ENCODE data around the gene ACER3.
"Not testable (repeated sequence)": the region's sequence is repeated elsewhere in the genome, so short reads cannot be mapped to it uniquely, and the experiment has no call there.

Gene ACER3

DNA sequence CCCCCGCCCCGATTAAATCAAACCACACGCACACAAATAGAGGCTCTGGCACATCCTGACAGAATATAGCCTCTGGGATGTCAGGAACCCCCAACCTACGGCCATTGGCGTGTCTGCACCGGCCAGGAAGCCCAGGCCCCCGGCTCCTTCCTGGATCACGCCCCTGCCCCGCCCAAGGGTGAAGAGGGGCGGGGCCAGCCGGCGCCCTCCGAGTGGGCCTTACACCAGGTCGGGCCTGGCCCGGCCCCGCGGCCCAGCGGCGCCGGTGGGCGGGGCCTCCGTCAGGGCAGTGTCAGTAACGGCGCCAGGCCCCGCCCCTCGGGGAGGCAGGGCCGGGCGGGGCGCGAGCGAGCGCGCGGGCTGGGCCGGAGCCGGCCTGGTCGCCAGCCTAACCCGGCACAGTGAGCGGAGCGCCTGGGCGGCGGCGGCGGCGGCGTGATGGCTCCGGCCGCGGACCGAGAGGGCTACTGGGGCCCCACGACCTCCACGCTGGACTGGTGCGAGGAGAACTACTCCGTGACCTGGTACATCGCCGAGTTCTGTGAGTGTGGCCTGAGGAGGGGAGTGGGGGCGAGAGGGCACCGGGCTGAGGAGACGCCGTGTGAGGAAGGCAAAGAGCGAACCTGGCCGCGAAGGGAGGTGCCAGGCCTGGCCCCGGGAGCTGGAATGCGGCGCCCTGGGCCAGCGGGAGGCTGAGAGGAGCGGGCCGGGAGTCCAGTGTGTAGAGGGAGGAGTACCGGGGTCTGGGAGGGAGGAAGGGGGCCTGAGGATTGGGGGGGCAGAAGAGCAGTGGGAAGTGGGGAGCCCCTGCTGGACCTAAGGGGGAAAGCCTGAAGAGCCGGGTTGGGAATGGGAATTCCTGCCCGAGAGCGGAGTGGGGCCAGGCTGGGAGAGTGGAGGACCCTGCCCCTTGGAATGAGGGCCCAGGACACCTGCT, at the start of gene ACER3:
Gene ACER3 (plus strand): TSS at position 380 of the 937 bp plus-strand sequence. CDS start 59 bp downstream, at position 439.
- DNase-seq, result peak; percentile 94

- DNase-seq, result no peak
Observed at GRCh38 chr11:76811259-76811658, 49.5 kb upstream of the ACER3 start.

- no peak for DNase-seq
Observed at GRCh38 chr11:76814414-76814813, 46.3 kb upstream of the ACER3 start.

DNA sequence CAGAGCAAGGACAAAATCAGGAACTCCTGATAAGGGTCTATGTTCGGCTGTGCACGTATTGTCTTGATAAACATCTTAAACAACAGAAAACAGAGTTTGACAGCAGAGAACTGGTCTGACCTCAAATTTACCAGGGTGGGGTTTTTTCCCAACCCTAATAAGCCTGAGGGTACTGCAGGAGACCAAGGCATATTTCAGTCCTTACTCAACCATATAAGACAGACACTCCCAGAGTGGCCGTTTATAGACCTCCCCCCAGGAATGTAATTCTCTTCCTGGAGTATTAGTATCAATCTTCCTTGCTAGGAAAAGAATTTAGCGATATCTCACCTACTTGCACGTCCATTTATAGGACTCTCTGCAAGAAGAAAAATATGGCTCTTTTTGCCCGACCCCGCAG, 45.0 kb upstream of the ACER3 start:
- not testable (repeated sequence) for DNase-seq

GRCh38 chr11:76820184-76820566, 40.5 kb upstream of the ACER3 start:
- no peak for DNase-seq

DNA sequence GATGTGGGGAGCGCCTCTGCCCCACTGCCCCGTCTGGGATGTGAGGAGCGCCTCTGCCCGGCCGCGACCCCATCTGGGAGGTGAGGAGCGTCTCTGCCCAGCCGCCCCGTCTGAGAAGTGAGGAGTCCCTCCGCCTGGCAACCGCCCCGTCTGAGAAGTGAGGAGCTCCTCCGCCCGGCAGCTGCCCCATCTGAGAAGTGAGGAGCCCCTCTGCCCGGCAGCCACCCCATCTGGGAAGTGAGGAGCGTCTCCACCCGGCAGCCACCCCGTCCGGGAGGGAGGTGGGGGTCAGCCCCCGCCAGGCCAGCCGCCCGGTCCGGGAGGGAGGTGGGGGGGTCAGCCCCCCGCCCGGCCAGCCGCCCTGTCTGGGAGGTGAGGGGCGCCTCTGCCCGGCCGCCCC, 39.3 kb upstream of the ACER3 start:
- DNase-seq, result not testable (repeated sequence)

DNA sequence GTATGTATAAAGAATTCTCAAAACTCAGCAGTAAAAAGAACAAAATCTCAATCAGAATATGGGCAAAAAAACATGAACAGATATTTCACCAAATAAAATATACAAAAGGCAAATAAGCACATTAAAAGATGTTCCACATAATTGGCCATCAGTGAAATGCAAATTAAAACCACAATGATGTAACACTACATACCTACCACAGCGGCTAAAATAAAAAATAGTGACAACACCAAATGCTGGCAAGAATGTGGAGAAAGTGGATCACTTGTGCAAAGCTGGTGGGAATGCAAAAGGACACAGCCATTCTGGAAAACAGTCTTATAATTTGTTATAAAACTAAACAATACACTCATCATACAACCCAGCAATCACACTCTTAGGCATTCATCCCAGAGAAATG, 38.3 kb upstream of the ACER3 start:
- DNase-seq, result no peak

GRCh38 chr11:76823481-76824028, 37.2 kb upstream of the ACER3 start:
- DNase-seq, result no peak

DNA sequence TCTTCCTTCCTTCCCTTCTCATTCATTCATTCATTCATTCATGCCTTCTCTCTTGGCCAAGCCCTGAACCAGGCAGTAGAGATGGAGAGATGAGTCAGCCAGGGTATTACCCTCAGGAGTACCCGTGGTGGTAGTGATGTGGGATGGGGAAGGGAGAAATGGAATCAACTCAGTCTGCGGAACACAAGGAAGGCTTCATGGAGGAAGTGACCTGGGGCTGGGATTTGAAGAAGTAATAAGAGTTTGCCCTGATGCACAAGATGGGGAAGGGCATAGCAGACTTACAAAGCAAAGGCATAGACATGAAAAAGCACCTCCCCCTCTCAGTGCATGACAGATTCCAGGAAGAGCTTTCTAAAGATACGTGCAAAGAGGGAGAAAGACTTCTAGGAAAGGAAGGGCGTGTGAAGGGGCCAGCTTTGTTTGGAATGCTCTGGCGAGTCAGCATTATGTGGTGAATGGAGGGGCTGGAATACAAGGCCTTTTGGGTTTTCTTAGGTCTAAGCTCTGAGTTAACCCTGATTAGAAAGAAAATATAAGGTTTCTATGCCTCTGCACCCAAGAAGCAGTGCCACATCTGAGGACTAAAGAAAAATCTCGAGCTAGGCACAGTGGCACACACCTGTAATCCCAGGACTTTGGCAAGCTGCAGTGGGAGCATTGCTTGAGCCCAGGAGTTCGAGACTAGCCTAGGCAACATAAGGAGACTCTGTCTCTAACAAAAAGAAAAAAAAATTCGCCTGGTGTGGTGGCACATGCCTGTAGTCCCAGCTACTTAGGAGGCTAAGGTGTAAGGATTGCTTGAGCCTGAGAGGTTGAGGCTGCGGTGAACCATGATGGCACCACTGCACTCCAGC, 36.4 kb upstream of the ACER3 start:
- DNase-seq, result no peak

DNA sequence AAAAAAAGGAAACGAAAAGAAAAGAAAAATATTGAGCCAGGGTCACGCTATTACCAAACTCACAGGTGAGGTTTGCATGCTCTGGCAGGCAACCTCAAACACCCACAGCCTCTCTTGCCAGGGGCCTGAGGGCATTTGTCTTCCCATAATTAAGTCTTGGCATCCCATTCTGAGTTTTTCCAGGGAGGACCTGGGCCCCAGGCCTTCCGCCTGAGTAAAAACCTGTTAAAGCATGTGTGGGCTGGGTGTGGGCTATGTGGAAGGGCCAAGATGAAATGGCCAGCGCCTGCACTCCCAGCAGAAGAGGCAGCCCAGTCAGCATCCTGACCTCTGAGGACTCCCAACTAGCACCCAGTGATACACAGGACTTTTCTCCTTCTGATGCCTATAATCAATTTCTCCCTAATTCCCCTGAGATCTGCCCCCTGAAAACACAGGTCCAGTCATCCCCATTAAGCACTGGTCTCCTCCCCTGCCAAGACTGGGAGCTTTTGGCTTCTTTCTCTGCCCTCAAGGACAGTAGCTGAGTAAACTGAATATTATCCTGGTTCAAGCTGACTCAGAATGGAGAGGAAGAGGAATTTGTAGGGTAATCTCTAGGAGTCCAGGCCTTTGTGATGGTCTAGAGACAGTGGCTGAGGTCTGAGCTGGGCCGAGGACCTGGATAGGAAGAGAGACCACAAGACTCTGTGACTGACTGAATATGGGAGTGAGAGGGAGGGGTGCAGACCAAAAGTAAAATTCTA, 35.6 kb upstream of the ACER3 start:
- DNase-seq, result no peak

DNA sequence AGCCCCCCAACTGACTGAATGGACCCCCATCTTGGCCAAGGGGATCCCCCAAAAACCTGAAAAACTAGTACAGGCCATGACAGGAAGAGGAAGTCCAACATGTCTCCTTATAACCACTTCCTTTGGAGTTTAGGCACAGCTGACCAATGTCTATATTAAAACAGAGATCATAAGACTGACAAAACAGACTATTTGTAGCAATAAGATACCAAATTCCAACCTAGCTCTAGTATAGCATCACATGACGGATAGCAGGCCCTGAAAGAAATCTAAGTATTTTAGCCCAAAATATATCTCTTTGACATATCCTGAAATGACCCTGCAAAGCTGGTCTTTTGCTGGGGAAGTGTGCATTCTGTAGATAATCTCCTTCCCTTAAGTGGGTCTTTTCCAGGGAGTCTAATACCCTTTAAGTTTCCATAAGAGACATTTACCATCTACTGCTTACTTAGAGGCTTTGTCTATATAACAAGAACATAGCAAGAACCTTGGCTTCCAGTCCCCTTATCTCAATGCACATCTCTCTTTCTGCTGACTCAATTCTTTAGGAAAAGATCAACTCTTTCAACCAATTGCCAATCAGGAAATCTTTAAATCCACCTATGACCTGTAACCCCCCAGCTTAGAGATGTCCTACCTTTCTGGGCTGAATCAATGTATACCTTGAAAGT, 34.9 kb upstream of the ACER3 start:
- DNase-seq, result no peak

DNA sequence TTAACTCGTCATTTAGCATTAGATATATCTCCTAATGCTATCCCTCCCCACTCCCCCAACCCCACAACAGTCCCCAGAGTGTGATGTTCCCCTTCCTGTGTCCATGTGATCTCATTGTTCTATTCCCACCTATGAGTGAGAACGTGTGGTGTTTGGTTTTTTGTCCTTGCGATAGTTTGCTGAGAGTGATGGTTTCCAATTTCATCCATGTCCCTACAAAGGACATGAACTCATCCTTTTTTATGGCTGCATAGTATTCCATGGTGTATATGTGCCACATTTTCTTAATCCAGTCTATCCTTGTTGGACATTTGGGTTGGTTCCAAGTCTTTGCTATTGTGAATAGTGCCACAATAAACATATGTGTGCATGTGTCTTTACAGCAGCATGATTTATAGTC, 34.2 kb upstream of the ACER3 start:
- DNase-seq, result not testable (repeated sequence)

DNA sequence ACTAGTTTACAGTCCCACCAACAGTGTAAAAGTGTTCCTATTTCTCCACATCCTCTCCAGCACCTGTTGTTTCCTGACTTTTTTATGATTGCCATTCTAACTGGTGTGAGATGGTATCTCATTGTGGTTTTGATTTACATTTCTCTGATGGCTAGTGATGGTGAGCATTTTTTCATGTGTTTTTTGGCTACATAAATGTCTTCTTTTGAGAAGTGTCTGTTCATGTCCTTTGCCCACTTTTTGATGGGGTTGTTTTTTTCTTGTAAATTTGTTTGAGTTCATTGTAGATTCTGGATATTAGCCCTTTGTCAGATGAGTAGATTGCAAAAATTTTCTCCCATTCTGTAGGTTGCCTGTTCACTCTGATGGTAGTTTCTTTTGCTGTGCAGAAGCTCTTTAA, 33.7 kb upstream of the ACER3 start:
- DNase-seq, result not testable (repeated sequence)

DNA sequence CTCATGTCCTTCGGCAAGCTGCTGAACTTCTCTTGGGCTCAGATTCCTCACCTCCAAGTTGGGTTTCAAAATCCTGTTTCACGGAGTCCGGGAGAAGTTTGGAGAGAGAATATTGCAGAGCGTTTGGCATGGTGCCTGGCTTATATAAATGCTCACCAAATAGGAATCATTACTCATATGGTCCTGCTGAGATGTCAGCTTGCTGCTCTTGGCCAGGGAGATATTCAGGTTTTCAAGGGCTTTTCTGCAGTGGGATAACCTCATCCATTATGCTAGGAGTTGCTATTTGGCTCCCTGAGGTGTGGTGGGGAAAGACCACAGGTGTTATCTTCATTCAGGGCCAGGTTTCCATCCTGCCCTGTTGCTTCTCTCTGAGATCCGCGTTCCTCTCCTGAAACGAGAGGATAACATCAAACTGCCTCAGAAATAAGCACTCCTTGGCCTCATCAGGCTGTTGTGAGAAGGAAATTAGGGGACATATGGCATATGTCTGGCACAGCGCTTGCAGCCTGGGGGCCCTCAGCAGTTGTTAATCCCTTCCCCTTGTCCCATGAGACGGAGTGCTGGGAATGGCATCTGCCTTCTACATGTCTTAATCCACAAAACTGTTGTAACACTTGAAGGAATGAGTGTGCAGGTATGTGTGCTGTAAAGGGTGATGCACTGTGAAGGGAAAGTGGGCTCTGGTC, 29.9 kb upstream of the ACER3 start:
- DNase-seq, result no peak

- DNase-seq, result no peak
Observed at GRCh38 chr11:76831686-76832310, 28.9 kb upstream of the ACER3 start.

GRCh38 chr11:76832361-76832760, 28.4 kb upstream of the ACER3 start:
- no peak for DNase-seq

DNA sequence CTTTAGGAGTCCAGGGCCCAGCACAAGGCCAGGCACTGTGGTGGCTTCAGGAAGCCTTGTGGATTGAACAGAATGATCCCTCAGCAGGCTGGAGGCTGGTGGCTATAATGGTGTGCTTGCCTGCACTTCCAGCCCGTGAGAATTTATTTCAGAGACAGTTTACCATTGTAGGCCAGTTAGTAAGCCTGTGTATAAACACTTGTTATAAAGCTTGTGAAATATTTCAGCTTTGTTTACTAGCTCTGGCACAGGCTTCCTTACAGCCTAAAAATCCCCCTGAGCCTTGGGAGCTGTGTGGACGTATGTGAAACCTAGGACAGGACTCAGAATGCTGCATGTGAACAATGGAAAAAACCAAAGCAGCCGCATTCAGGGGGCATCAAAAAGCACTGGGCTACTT, 26.6 kb upstream of the ACER3 start:
- no peak for DNase-seq

DNA sequence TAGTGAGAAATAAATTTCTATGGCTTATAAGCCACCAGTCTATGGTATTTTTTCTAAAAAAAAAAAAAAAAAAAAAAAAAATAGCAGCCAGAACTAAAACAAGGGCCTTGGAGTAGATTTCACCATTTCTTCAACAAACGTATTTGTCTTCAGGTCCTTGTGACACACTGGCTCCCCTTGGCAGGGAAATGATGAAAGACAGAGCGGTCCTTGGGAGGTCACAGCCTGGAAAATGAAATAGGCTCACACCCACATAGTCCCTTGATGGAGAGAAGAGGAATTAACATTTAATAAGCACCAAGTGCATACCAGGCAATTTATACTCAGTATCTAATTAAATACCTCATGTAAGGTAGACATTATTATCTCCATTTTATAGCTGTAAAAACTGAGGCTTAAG, 25.7 kb upstream of the ACER3 start:
- DNase-seq, result no peak

GRCh38 chr11:76835928-76836612, 24.6 kb upstream of the ACER3 start:
- no peak for DNase-seq

GRCh38 chr11:76836613-76837291, 24.0 kb upstream of the ACER3 start:
- no peak for DNase-seq
